Metanephros (tissue), 2 donors: ENCODE measurements around the gene CXorf66. TPM values are rescaled to one million over a fixed set of nuclear protein-coding genes. Genes with fewer than 3 reads are reported as not detected.

Experiments used
- small RNA-seq: library from RNA; depleted of rRNA; stranded (forward); fragments of <200 nt; gene quantifications from one replicate; pipeline ENCODE3, GENCODE V24; 2014; ENCODE audit warnings: low replicate concordance
- total RNA-seq: library from RNA; depleted of rRNA; stranded (reverse); fragments of >200 nt; gene quantifications from one replicate; pipeline ENCODE4 v1.2.3, GENCODE V29; 2014

The CXorf66 gene
- total RNA-seq: not detected

GRCh38 chrX:139965421-139965820 is at the start of gene CXorf66:
TSS of gene CXorf66 (minus strand) at chrX:139965521. CDS start at chrX:139965496, 25 bp downstream.

GRCh38 chrX:139932901-139933796 is 32.2 kb downstream of the CXorf66 start, which contains the start of gene ATP11C:
TSS of gene ATP11C (minus strand) at chrX:139933053. CDS start at chrX:139932042, 1,011 bp downstream.

Small RNAs within 50 kb of the gene (small RNA-seq; reads per million reads assigned to genes)
- 6.0 reads per million, percentile 94 among the genes with 10 or more reads in this experiment for gene MIR505
- gene RF00425: not detected

Other genes starting within 250 kb of the CXorf66 start
- 24.4 TPM for gene ATP11C, start 32.5 kb downstream of the CXorf66 start, total RNA-seq